ENCODE data around the gene ZBTB7B. TPM values are rescaled to one million over a fixed set of nuclear protein-coding genes. Genes with fewer than 3 reads are reported as not detected.

ZBTB7B gene
- total and polyA plus RNA-seq, 2 donors (not counting 1 experiment from before 2014, with no cell fraction given), result 55.7 to 67.3 TPM

DNA sequence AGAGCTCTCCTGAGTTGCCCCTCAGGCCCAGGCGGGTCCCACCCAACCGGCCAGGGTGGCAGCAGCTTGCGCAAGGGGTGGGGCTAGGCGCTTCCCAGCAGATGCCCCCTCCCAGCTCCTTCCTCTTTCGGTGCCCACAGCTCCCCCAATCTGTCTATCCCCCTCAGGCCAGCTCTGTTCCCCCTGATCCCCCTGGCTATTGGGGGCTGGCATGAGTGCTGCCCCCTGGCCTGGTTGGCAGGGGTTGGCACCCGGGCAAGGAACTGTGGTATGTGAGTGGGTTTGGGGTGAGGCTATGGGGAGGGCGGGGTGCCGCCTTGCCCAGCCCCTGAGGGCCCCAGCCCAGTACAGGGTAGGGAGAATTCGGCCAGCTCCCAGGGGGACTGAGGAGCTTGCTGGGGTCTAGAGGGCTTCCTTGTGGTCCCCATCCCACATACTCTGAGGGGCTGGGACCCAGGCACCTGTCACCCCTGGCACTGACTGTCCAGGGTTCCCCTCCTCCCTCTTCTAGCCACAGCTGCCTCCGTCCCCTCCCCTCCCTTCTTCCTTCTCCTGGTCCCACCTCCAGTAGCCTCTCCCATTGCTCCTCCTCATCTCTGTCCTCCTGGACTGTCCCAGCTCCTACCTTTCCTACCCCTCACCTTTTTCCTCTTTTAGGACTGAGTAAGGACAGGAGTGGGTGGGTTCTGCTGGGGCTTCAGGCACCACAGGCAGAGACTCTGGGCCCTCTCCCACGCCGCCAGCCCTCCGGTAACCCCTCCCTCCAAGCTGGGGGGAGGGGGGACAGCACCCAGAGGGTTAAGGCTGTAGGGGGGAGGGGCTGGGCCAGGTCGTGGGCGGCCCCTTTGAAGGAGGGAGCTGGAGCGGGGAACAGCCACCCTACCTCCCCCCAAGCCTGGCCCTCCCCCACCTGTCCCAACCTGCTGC, 5.7 kb downstream of the ZBTB7B start:
- Histone ChIP-seq H2AFZ (ENCODE audit: insufficient read depth, low read depth, low read length, poor library complexity, severe bottlenecking) (no peak overlapping the region), H3K27me3 (replicated peaks in 1 of 4; ENCODE audit: control extremely low read depth in 1 of 4, control insufficient read depth in 3 of 4, insufficient read depth in 4 of 4, low read length in 3 of 4) (no peaks in the 10 kb centered on the region), H3K9me3 (ENCODE audit: control extremely low read depth in 1 of 3, control insufficient read depth in 2 of 3, insufficient read depth in 1 of 3, low read length in 2 of 3) (no peaks in the 10 kb centered on the region), H3K36me3 (replicated peaks in 1 of 2; ENCODE audit: control extremely low read depth in 1 of 2, control insufficient read depth in 1 of 2, extremely low read depth in 1 of 2, insufficient read depth in 2 of 2, low read length in 1 of 2) (peaks cover 0 to 10% of the 10 kb centered on the region in 2 experiments), H3K4me2 (replicated peaks; ENCODE audit: low read depth, low read length, poor library complexity, severe bottlenecking) (peak overlapping the region; percentile 96), H3K27ac (ENCODE audit: low read length in 2 of 2) (peak overlapping the region; percentile 12 to 60), H3K4me1 (ENCODE audit: control insufficient read depth in 2 of 2, insufficient read depth in 2 of 2, low read length in 2 of 2) (peaks cover 95 to 97% of the 10 kb centered on the region in 2 donors), H3K79me2 (ENCODE audit: control insufficient read depth, insufficient read depth, low read length) (peaks cover 59% of the 10 kb centered on the region), H3K9ac (ENCODE audit: low read length) (no peak overlapping the region), H4K20me1 (ENCODE audit: control insufficient read depth, insufficient read depth, low read length, poor library complexity, severe bottlenecking) (peaks cover 34% of the 10 kb centered on the region), H3K4me3 (ENCODE audit: control extremely low read depth in 1 of 5, extremely low read depth in 1 of 5, insufficient read depth in 1 of 5, low read depth in 2 of 5, low read length in 4 of 5) (peak overlapping the region in 1 of 5 experiments; percentile 18)
- intact Hi-C loops (cut with micrococcal nuclease), result no loop called here
- Mint-ChIP-seq H3K27me3 (no peaks in the 10 kb centered on the region), H3K27ac (peak overlapping the region; percentile 79), H3K4me1 (peaks cover 79% of the 10 kb centered on the region), H3K9me3 (ENCODE audit: insufficient read depth) (no peaks in the 10 kb centered on the region), H3K4me3 (no peak overlapping the region)
- ATAC-seq (ENCODE audit: low read depth) (no peak), DNase-seq (no peak)
- ChIA-PET CTCF (interaction anchor here (1.4 to 18.4 kb wide), 3 partner anchors 6 to 43 kb away, joined by 4 to 295 read pairs (median 295); partner anchors contain the start of genes LENEP and ZBTB7B), POLR2A (interaction anchor here (2.4 kb wide), 1 partner anchor 9 kb away, joined by 17 read pairs; no protein-coding TSS in a partner anchor)
- TF ChIP-seq, protein P1, sequence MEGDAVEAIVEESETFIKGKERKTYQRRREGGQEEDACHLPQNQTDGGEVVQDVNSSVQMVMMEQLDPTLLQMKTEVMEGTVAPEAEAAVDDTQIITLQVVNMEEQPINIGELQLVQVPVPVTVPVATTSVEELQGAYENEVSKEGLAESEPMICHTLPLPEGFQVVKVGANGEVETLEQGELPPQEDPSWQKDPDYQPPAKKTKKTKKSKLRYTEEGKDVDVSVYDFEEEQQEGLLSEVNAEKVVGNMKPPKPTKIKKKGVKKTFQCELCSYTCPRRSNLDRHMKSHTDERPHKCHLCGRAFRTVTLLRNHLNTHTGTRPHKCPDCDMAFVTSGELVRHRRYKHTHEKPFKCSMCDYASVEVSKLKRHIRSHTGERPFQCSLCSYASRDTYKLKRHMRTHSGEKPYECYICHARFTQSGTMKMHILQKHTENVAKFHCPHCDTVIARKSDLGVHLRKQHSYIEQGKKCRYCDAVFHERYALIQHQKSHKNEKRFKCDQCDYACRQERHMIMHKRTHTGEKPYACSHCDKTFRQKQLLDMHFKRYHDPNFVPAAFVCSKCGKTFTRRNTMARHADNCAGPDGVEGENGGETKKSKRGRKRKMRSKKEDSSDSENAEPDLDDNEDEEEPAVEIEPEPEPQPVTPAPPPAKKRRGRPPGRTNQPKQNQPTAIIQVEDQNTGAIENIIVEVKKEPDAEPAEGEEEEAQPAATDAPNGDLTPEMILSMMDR (IDR thresholded peaks at IDR 0.05), result no peak
- no peak for TF ChIP-seq EZH2 (IDR thresholded peaks at IDR 0.05; ENCODE audit: borderline replicate concordance, insufficient read depth, low read depth, low read length, poor library complexity, severe bottlenecking)
- 52% methylated on average over 3 of the region's 16 CpGs for WGBS (ENCODE audit: insufficient coverage)
